ENCODE data around the gene TTC31. TPM values are rescaled to one million over a fixed set of nuclear protein-coding genes. Genes with fewer than 3 reads are reported as not detected.
"Not testable (repeated sequence)": the region's sequence is repeated elsewhere in the genome, so short reads cannot be mapped to it uniquely, and the experiment has no call there.

The TTC31 gene
- total and polyA plus RNA-seq, 9 donors: 12.2 to 25.7 (median 19.8) TPM

DNA sequence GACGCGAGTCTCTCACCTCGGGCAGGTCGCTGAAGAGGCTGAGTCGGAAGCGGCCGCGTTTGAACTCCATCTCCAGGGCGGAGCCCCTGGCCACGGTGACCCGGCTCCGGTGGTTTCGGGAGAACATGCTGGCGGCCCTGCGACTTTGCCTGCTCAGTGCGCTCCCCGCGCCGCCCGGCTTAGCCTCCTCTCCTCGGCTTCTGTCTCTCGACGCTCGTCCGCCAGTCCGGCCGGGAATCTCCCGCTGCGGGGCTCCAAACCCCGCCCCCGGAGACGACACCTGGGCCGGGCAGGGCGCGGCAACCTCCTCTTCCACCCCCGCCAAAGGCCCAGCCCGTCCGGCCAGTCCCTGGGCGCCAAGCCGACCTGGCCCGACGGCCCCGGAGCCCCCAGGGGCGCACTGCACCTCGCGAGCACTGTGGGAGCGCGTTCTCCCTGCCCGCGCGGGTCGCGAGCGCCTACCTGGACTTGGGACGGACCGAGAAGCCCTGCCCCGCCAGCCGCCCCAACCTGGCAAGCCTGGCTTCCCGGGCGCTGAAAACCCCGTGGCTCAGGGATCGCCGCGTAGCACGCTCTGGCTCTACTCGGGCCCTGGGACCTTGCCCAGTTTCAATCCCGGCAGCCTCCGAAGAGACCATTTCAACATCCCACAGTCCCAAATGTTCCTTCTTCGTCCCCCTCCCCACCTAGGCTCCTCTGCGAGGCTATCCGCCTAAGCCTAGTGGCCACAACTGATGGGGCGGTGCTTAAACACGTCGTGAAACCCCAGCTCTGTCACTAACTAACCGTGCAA, 41.0 kb upstream of the TTC31 start, which contains the start of gene RTKN:
RTKN (minus strand) TSS at position 248 of the 793 bp plus-strand sequence; CDS start at position 127, 121 bp downstream.
- H3K4me3 ChIP-seq (ENCODE audit: low read length): peak within 1 kb of the TSS; percentile 65
- no peaks in the 10 kb centered on the region for H3K9me3 ChIP-seq (replicated peaks; ENCODE audit: control insufficient read depth, low read depth, low read length)
- peaks cover 2% of the 10 kb centered on the region for H3K27me3 ChIP-seq (ENCODE audit: control insufficient read depth, insufficient read depth, low read length)
- 5% methylated on average over 74 of the region's 75 CpGs for WGBS (ENCODE audit: insufficient coverage)
- peaks cover 5% of the 10 kb centered on the region for H3K36me3 ChIP-seq (ENCODE audit: control insufficient read depth, insufficient read depth, low read length)
- peak within 1 kb of the TSS; percentile 99 for H3K27ac ChIP-seq (ENCODE audit: low read length)
- peaks cover 55% of the 10 kb centered on the region for H3K4me1 ChIP-seq (ENCODE audit: control insufficient read depth, insufficient read depth, low read length)
- peak; percentile 61 for DNase-seq

DNA sequence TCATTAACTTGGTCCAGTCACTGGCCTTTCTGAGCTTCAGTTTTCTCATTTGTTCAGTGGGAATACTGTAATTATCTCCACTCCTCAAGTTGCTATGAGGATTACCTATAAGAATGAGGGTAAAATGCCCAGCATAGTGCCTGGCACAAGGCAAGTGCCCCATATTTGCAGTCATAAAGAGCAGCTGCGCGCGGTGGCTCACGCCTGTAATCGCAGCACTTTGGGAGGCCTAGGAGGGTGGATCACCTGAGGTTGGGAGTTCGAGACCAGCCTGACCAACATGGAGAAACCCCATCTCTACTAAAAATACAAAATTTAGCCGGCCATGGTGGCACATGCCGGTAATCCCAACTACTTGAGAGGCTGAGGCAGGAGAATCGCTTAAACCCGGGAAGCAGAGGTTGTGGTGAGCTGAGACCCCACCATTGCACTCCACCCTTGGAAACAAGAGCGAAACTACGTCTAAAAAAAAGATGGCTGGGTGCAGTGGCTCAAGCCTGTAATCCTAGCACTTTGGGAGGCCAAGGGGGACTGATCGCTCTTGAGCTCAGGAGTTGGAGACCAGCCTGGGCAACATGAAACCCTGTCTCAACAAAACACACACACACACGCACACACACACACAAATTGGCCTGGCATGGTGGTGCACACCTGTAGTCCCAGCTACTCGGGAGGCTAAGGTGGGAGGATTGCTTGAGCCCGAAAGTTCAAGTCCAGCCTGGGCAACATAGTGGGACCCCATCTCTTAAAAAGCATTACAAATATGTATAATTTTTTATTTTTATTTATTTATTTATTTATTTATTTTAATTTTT, 40.2 kb upstream of the TTC31 start:
- peak overlapping the region; percentile 35 for H3K27ac ChIP-seq (ENCODE audit: low read length)

GRCh38 chr2:74444498-74445318, 38.2 kb upstream of the TTC31 start:
- WGBS (ENCODE audit: insufficient coverage): 0% methylated on average over 1 of the region's 5 CpGs
- Histone ChIP-seq H3K36me3 (ENCODE audit: control insufficient read depth, insufficient read depth, low read length) (no peaks in the 10 kb centered on the region), H3K9me3 (replicated peaks; ENCODE audit: control insufficient read depth, low read depth, low read length) (no peaks in the 10 kb centered on the region), H3K4me1 (ENCODE audit: control insufficient read depth, insufficient read depth, low read length) (peaks cover 30% of the 10 kb centered on the region), H3K4me3 (ENCODE audit: low read length) (no peak overlapping the region), H3K27me3 (ENCODE audit: control insufficient read depth, insufficient read depth, low read length) (peaks cover 4% of the 10 kb centered on the region), H3K27ac (ENCODE audit: low read length) (no peak overlapping the region)
- DNase-seq: no peak

More for the DNA sequence above, 40.2 kb upstream of the TTC31 start:
- not testable (repeated sequence) for H3K36me3 ChIP-seq (ENCODE audit: control insufficient read depth, insufficient read depth, low read length); H3K27me3 ChIP-seq (ENCODE audit: control insufficient read depth, insufficient read depth, low read length); DNase-seq; H3K9me3 ChIP-seq (replicated peaks; ENCODE audit: control insufficient read depth, low read depth, low read length)
- Histone ChIP-seq H3K4me1 (ENCODE audit: control insufficient read depth, insufficient read depth, low read length) (peaks cover 49% of the 10 kb centered on the region), H3K4me3 (ENCODE audit: low read length) (peak overlapping the region; percentile 65)
- 77% methylated on average over 4 of the region's 16 CpGs for whole genome bisulfite sequencing (ENCODE audit: insufficient coverage)

DNA sequence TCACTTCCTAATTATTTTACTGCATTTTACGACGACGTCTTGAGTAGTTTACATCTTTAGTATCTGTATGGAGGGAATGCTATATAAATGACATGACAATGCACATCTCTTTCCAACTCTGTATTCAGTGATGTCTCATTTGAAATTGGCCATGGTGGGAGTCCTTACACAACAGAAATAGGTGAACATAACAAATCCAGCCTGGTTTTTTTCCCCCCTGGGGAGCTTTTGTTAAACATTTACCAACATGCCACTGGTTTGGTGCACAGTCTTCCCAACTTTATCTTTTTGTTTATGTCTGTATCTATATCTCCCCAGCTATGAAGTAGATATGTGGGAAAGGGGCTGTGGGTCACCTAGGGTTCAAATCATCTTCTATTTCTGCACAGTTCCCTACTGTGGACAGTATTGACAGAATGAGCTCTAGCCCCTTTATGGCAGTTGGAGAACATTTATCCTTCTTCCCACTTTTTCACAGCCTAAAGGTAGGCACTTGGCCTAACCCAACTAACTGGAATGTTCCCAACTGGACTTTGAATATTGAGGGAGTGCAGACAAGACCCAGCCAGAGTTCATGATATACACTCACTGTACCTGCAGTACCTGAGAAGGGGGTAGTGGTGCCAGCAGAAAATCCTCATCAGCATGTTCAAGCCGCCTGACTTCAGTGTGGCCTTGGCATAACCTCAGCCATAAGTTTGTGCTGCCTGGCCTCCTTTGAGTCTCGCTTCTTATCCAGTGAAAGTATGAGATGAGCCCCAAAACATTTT, 35.5 kb upstream of the TTC31 start:
- no CpG with 5 or more reads among the region's 5 CpGs for WGBS (ENCODE audit: insufficient coverage)
- no peak overlapping the region for H3K27ac ChIP-seq (ENCODE audit: low read length)
- H3K9me3 ChIP-seq (replicated peaks; ENCODE audit: control insufficient read depth, low read depth, low read length): no peaks in the 10 kb centered on the region

DNA sequence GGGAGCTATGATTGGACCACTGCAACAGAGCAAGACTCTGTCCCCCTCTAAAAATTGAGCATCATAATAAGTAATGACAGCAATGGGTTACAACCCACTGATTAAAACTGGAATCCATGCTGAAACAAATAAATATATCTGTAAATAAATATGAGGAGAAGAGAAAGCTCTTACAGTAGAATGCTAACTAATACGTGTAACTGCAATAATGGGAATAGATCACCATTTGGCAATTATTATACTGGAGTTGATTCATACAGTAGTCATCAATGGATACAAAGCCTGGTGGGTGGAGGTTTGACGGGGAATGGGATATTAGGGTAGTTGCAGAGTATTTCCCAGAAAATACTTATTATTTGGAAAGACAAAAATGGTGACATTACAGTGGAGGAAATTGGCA, 34.1 kb upstream of the TTC31 start:
- no peaks in the 10 kb centered on the region for H3K36me3 ChIP-seq (ENCODE audit: control insufficient read depth, insufficient read depth, low read length)
- 100% methylated on average over 1 of the region's 2 CpGs for WGBS (ENCODE audit: insufficient coverage)
- H3K4me1 ChIP-seq (ENCODE audit: control insufficient read depth, insufficient read depth, low read length): peaks cover 6% of the 10 kb centered on the region
- H3K27me3 ChIP-seq (ENCODE audit: control insufficient read depth, insufficient read depth, low read length): peaks cover 2% of the 10 kb centered on the region
- H3K4me3 ChIP-seq (ENCODE audit: low read length): no peak overlapping the region
- no peaks in the 10 kb centered on the region for H3K9me3 ChIP-seq (replicated peaks; ENCODE audit: control insufficient read depth, low read depth, low read length)
- DNase-seq: no peak
- no peak overlapping the region for H3K27ac ChIP-seq (ENCODE audit: low read length)

More for the DNA sequence above, 35.5 kb upstream of the TTC31 start:
- H3K4me3 ChIP-seq (ENCODE audit: low read length): no peak overlapping the region
- H3K27me3 ChIP-seq (ENCODE audit: control insufficient read depth, insufficient read depth, low read length): peaks cover 2% of the 10 kb centered on the region
- H3K4me1 ChIP-seq (ENCODE audit: control insufficient read depth, insufficient read depth, low read length): peaks cover 6% of the 10 kb centered on the region
- no peak for DNase-seq
- H3K36me3 ChIP-seq (ENCODE audit: control insufficient read depth, insufficient read depth, low read length): no peaks in the 10 kb centered on the region

GRCh38 chr2:74450570-74451190, 32.2 kb upstream of the TTC31 start:
- Histone ChIP-seq H3K4me1 (ENCODE audit: control insufficient read depth, insufficient read depth, low read length) (peaks cover 7% of the 10 kb centered on the region), H3K36me3 (ENCODE audit: control insufficient read depth, insufficient read depth, low read length) (no peaks in the 10 kb centered on the region), H3K27ac (ENCODE audit: low read length) (no peak overlapping the region), H3K27me3 (ENCODE audit: control insufficient read depth, insufficient read depth, low read length) (peaks cover 2% of the 10 kb centered on the region), H3K9me3 (replicated peaks; ENCODE audit: control insufficient read depth, low read depth, low read length) (no peaks in the 10 kb centered on the region), H3K4me3 (ENCODE audit: low read length) (no peak overlapping the region)
- no CpG with 5 or more reads among the region's 3 CpGs for WGBS (ENCODE audit: insufficient coverage)
- no peak for DNase-seq

GRCh38 chr2:74454654-74455511, 28.0 kb upstream of the TTC31 start, which contains the start of gene INO80B:
TSS of gene INO80B (plus strand) at chr2:74455087. CDS start at chr2:74455117, 30 bp downstream.
- Histone ChIP-seq H3K9me3 (replicated peaks; ENCODE audit: control insufficient read depth, low read depth, low read length) (no peaks in the 10 kb centered on the region), H3K4me3 (ENCODE audit: low read length) (peak within 1 kb of the TSS; percentile 84), H3K4me1 (ENCODE audit: control insufficient read depth, insufficient read depth, low read length) (peaks cover 29% of the 10 kb centered on the region), H3K27ac (ENCODE audit: low read length) (peak within 1 kb of the TSS; percentile 62), H3K36me3 (ENCODE audit: control insufficient read depth, insufficient read depth, low read length) (no peaks in the 10 kb centered on the region), H3K27me3 (ENCODE audit: control insufficient read depth, insufficient read depth, low read length) (no peaks in the 10 kb centered on the region)
- under 1% methylated on average over 32 of the region's 40 CpGs for whole genome bisulfite sequencing (ENCODE audit: insufficient coverage)
- DNase-seq: peak; percentile 99

DNA sequence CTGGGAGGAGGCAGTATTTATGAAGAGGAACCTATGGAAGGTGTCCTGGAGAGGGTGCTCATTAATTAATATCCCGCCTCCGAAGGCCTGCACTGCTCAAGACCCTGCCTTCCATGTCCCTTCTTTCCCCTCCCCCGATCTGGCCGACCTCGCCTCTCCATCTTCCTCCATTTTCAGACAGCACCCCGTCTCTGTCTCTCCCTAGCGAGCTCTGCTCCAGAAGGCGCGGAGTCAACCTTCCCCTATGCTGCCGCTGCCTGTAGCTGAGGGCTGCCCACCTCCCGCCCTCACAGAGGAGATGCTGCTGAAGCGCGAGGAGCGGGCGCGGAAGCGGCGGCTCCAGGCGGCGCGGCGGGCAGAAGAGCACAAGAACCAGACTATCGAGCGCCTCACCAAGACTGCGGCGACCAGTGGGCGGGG, 25.7 kb upstream of the TTC31 start:
- no peaks in the 10 kb centered on the region for H3K9me3 ChIP-seq (replicated peaks; ENCODE audit: control insufficient read depth, low read depth, low read length)

More for the DNA sequence above, 25.7 kb upstream of the TTC31 start:
- H3K27ac ChIP-seq (ENCODE audit: low read length): peak overlapping the region; percentile 100
- H3K4me1 ChIP-seq (ENCODE audit: control insufficient read depth, insufficient read depth, low read length): peaks cover 29% of the 10 kb centered on the region
- H3K36me3 ChIP-seq (ENCODE audit: control insufficient read depth, insufficient read depth, low read length): peaks cover 16% of the 10 kb centered on the region
- H3K4me3 ChIP-seq (ENCODE audit: low read length): peak overlapping the region; percentile 83
- WGBS (ENCODE audit: insufficient coverage): under 1% methylated on average over 25 of the region's 27 CpGs
- H3K27me3 ChIP-seq (ENCODE audit: control insufficient read depth, insufficient read depth, low read length): no peaks in the 10 kb centered on the region
- DNase-seq: no peak

Data from muscle of leg (tissue), 11 donors.